Osteocyte (in vitro differentiated cells): ENCODE results near the gene PDZD2. TPM values are rescaled to one million over a fixed set of nuclear protein-coding genes. Genes with fewer than 3 reads are reported as not detected.

Experiments
- DNase-seq: peaks from one replicate; pipeline ENCODE4 v3.0.0; 2021; ENCODE audit warnings: mixed read lengths; ENCODE audit not compliant: unreplicated experiment; ENCODE audit errors: extremely low spot score
- H3K27ac Mint-ChIP-seq: one replicate; pipeline ENCODE4 v1.8.0; 2021; ENCODE audit warnings: mild to moderate bottlenecking, mixed read lengths; ENCODE audit not compliant: unreplicated experiment
- H3K27me3 Mint-ChIP-seq: one replicate; pipeline ENCODE4 v1.8.0; 2021; ENCODE audit warnings: mixed read lengths; ENCODE audit not compliant: unreplicated experiment
- H3K36me3 Mint-ChIP-seq: one replicate; pipeline ENCODE4 v1.8.0; 2021; ENCODE audit warnings: mixed read lengths; ENCODE audit not compliant: unreplicated experiment
- H3K4me1 Mint-ChIP-seq: one replicate; pipeline ENCODE4 v1.8.0; 2021; ENCODE audit warnings: mixed read lengths; ENCODE audit not compliant: unreplicated experiment
- H3K4me3 Mint-ChIP-seq: one replicate; pipeline ENCODE4 v1.8.0; 2021; ENCODE audit warnings: mild to moderate bottlenecking, moderate library complexity, mixed read lengths; ENCODE audit not compliant: unreplicated experiment
- H3K9me3 Mint-ChIP-seq: one replicate; pipeline ENCODE4 v1.8.0; 2021; ENCODE audit warnings: mixed read lengths; ENCODE audit not compliant: unreplicated experiment
- total RNA-seq: library from RNA; stranded (reverse); gene quantifications from 2 replicates; pipeline ENCODE4 v1.2.1, GENCODE V29; 2021
- TF ChIP-seq, protein P1 (sequence below): fragments of 200-600 bp; sonication (generic); IDR thresholded peaks from 2 replicates; pipeline ENCODE4 v1.5.0; 2021; ENCODE audit warnings: antibody characterized with exemption, mild to moderate bottlenecking, moderate library complexity

The PDZD2 gene
- total RNA-seq, 1 donor from 2014 or later = 2.3 TPM

DNA sequence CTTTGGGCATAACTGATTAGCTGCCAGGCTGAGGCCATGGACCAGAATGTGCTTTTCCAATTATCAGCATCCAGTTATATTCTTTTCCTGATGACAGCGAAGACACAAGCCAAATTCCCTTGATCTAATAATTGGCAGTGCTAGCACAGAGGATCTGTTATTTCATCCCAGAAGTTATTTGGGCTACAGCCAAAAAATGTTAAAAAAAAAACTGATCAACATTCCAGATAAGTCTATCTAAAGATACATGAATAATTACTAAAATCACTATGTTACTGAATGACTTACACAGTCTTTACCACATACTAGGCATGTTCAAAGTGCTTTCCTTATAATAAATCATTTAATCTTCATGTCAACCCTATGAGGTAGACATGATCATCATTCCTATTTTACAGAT is 13.5 kb upstream of the PDZD2 start:
- H3K4me1 Mint-ChIP-seq = no peaks in the 10 kb centered on the region
- no peaks in the 10 kb centered on the region for H3K9me3 Mint-ChIP-seq
- H3K27ac Mint-ChIP-seq = no peak overlapping the region
- H3K4me3 Mint-ChIP-seq = no peak overlapping the region
- TF ChIP-seq, protein P1, sequence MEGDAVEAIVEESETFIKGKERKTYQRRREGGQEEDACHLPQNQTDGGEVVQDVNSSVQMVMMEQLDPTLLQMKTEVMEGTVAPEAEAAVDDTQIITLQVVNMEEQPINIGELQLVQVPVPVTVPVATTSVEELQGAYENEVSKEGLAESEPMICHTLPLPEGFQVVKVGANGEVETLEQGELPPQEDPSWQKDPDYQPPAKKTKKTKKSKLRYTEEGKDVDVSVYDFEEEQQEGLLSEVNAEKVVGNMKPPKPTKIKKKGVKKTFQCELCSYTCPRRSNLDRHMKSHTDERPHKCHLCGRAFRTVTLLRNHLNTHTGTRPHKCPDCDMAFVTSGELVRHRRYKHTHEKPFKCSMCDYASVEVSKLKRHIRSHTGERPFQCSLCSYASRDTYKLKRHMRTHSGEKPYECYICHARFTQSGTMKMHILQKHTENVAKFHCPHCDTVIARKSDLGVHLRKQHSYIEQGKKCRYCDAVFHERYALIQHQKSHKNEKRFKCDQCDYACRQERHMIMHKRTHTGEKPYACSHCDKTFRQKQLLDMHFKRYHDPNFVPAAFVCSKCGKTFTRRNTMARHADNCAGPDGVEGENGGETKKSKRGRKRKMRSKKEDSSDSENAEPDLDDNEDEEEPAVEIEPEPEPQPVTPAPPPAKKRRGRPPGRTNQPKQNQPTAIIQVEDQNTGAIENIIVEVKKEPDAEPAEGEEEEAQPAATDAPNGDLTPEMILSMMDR = no peak
- H3K36me3 Mint-ChIP-seq = no peaks in the 10 kb centered on the region
- H3K27me3 Mint-ChIP-seq = peaks cover 54% of the 10 kb centered on the region
- no peak for DNase-seq

DNA sequence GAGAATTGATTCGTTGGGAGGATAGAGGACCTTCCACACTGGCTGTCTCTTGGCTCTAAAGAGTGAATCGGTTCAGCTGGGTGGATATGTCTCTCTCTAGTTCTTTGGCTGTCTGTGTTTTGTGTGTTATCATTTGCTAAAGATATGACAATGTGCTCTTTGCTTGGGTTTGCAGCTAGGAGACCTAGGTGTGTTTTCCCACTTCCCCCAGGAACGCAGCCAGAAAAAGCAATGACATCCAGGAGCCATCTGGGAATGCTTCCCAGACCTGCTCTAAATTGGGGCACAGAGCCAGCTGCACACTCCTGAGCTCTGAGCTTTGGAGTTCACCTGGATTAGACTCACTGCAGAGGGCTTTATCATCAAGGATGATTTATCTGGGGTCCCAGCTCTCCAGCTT is 12.8 kb upstream of the PDZD2 start:
- Mint-ChIP-seq H3K27me3 (peaks cover 62% of the 10 kb centered on the region), H3K36me3 (no peaks in the 10 kb centered on the region), H3K4me1 (no peaks in the 10 kb centered on the region), H3K27ac (no peak overlapping the region), H3K4me3 (no peak overlapping the region), H3K9me3 (no peaks in the 10 kb centered on the region)
- TF ChIP-seq, protein P1 = no peak
- DNase-seq = no peak

DNA sequence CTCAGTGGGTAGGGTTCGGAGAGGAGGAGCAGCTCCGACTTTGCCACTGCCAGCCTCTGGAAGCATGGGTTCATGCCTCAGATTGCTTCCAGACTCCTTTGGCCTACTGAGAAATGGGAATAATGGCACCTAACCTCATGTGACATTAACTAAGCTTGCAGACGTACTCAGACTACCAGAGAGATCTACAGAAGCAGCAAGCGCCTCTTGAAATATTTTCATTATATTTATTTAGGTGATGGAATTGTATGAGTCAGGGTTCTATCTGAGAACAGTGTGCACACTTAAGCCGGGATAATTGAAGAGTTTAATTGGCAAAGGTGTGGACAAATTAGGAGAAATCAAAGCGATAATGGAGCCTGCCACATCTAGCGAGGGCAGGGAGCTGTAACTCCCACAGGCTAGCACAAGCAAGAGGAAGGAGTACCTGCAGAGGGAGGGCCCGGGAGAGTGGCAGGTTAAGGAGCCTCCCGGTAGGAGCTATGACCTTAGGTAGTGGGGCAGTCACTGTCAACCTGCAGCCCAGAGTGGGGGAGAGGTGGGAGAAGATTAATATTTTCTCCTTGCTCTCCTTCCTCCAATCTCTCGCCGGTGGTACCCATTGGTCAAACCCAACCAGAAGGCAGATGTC is 12.2 kb upstream of the PDZD2 start:
- Mint-ChIP-seq H3K27me3 (peaks cover 68% of the 10 kb centered on the region), H3K9me3 (no peaks in the 10 kb centered on the region), H3K4me1 (no peaks in the 10 kb centered on the region), H3K27ac (no peak overlapping the region), H3K4me3 (no peak overlapping the region), H3K36me3 (no peaks in the 10 kb centered on the region)
- DNase-seq = no peak
- TF ChIP-seq, protein P1 = no peak

DNA sequence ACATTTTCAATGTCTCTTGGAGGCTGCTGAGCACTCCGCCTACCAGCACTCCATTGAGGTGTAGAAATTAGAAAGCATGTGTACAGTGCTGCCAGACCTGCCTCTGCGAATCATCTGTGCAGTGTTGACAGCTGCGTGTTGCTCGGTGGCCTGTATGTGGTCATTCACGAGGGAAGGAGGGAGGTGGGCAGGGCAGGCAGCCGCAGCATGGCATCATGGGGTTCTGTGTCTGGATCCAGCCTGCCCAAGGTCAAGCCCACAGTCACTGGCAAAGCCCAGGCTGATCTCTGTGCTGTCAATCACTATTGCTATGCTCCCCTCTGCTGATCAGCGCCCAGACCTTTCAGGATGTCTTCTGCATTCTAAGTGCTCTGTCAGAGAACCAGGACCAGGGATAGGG is 8.0 kb upstream of the PDZD2 start:
- no peaks in the 10 kb centered on the region for H3K36me3 Mint-ChIP-seq
- no peaks in the 10 kb centered on the region for H3K9me3 Mint-ChIP-seq
- no peaks in the 10 kb centered on the region for H3K4me1 Mint-ChIP-seq
- no peak for DNase-seq
- TF ChIP-seq, protein P1 = no peak
- H3K27me3 Mint-ChIP-seq = peaks cover 74% of the 10 kb centered on the region
- H3K27ac Mint-ChIP-seq = no peak overlapping the region
- no peak overlapping the region for H3K4me3 Mint-ChIP-seq

DNA sequence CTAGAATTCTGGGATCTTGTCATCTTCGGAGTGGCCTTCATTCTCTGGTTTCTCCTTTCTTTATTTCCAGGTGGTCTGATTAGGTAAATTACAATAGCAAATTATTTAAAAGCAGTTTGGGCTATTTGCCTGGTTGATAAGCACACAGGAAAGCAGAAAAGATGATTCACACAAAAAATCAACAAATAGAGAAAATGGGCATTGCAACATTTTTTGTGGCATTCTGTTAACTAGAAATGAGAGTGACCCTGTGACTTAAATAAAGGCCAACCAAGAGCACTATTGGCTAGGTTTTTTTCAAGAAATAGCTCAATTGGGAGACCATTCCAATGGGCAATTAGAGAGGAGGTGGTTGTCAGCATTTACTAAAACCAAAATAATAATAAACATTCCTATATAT is 6.5 kb upstream of the PDZD2 start:
- H3K9me3 Mint-ChIP-seq = no peaks in the 10 kb centered on the region
- H3K36me3 Mint-ChIP-seq = no peaks in the 10 kb centered on the region
- peaks cover 71% of the 10 kb centered on the region for H3K27me3 Mint-ChIP-seq
- peaks cover 3% of the 10 kb centered on the region for H3K4me1 Mint-ChIP-seq
- DNase-seq = no peak
- H3K4me3 Mint-ChIP-seq = no peak overlapping the region
- TF ChIP-seq, protein P1 = no peak
- H3K27ac Mint-ChIP-seq = no peak overlapping the region
